OCI-LY3 (cell line): Measurements from ENCODE around the gene ARID1B.

Experiments
- H2AFZ ChIP-seq: fragments of 200-600, 300-600 bp; shearing (Covaris generic); 2 replicates; pipeline ENCODE4 v1.6.0; 2014; ENCODE audit warnings: antibody characterized with exemption, low read depth, low read length
- H3K27ac ChIP-seq: fragments of 200-600, 300-600 bp; sonication (generic); 2 replicates; pipeline ENCODE4 v1.5.1; 2014; ENCODE audit warnings: mild to moderate bottlenecking, low read length, moderate library complexity, mixed read lengths
- H3K27me3 ChIP-seq: fragments of 200-600, 300-600 bp; sonication (generic); 2 replicates; pipeline ENCODE4 v1.6.1; 2014; ENCODE audit warnings: low read depth, low read length, mixed read lengths
- H3K36me3 ChIP-seq: fragments of 200-600, 300-600 bp; sonication (generic); replicated peaks from 2 replicates; pipeline ENCODE3; 2014; ENCODE audit warnings: low read depth, low read length, mixed read lengths
- H3K4me1 ChIP-seq: fragments of 300-600, 200-600 bp; sonication (generic); 2 replicates; pipeline ENCODE4 v1.6.1; 2014; ENCODE audit warnings: low read length, mixed read lengths
- H3K4me2 ChIP-seq: fragments of 200-600, 300-600 bp; sonication (generic); 2 replicates; pipeline ENCODE4 v1.6.1; 2014; ENCODE audit warnings: low read length, mixed read lengths
- H3K4me3 ChIP-seq: fragments of 300-600, 200-600 bp; sonication (generic); 2 replicates; pipeline ENCODE4 v1.5.1; 2014; ENCODE audit warnings: antibody characterized with exemption, mild to moderate bottlenecking, low read length, moderate library complexity
- H3K79me2 ChIP-seq: fragments of 300-600, 200-600 bp; shearing (Covaris generic); 2 replicates; pipeline ENCODE4 v1.6.1; 2014; ENCODE audit warnings: mild to moderate bottlenecking, low read length, mixed read lengths
- H3K9ac ChIP-seq: fragments of 300-600, 200-600 bp; shearing (Covaris generic); 2 replicates; pipeline ENCODE4 v1.6.0; 2014; ENCODE audit warnings: mild to moderate bottlenecking, low read length, moderate library complexity
- H3K9me3 ChIP-seq: fragments of 200-600, 300-600 bp; shearing (Covaris generic); 2 replicates; pipeline ENCODE4 v1.6.1; 2014; ENCODE audit warnings: low read length, mixed read lengths; ENCODE audit not compliant: insufficient read depth
- H4K20me1 ChIP-seq: fragments of 200-600, 300-600 bp; sonication (generic); 2 replicates; pipeline ENCODE4 v1.6.1; 2016; ENCODE audit warnings: low read length, mixed read lengths; ENCODE audit not compliant: insufficient read depth
- EZH2phosphoT487 ChIP-seq: fragments of 200-600 bp; shearing (Covaris generic); IDR thresholded peaks from 2 replicates; pipeline ENCODE4 v1.6.1; 2018; ENCODE audit warnings: antibody characterized with exemption, mixed run types, low read depth
- TF ChIP-seq, protein P1 (sequence below): fragments of 200-600, 300-600 bp; sonication (generic); IDR thresholded peaks from 2 replicates; pipeline ENCODE4 v1.5.1; 2014; ENCODE audit warnings: antibody characterized with exemption, low read length, low read depth

The ARID1B gene

DNA sequence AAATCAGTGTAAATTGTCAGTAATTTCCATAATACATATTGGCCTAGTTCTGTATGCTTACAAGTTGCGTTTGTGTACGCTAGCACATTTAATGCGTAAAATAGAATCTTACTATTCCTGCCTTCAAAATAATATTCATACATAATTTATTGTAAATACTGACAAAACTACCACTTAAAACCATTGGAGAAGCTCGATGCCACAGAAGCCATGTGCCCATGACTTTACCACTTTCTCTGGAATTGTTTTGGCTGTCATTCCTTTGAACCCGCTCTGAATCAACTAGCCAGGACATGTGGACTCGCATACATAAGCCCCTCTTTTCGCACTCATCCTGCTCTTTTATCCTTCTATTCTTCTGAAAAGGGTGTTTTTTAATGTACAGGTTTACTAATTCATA lies 394.6 kb downstream of the ARID1B start:
- no peak overlapping the region for H3K4me2 ChIP-seq
- H4K20me1 ChIP-seq, result no peaks in the 10 kb centered on the region
- no peak overlapping the region for H3K4me3 ChIP-seq
- no peaks in the 10 kb centered on the region for H3K4me1 ChIP-seq
- no peaks in the 10 kb centered on the region for H3K27me3 ChIP-seq
- no peaks in the 10 kb centered on the region for H3K9me3 ChIP-seq
- no peaks in the 10 kb centered on the region for H3K36me3 ChIP-seq
- H3K79me2 ChIP-seq, result no peaks in the 10 kb centered on the region
- no peak overlapping the region for H3K9ac ChIP-seq
- no peak overlapping the region for H2AFZ ChIP-seq
- no peak overlapping the region for H3K27ac ChIP-seq
- TF ChIP-seq EZH2phosphoT487, result no peak
- TF ChIP-seq, protein P1, sequence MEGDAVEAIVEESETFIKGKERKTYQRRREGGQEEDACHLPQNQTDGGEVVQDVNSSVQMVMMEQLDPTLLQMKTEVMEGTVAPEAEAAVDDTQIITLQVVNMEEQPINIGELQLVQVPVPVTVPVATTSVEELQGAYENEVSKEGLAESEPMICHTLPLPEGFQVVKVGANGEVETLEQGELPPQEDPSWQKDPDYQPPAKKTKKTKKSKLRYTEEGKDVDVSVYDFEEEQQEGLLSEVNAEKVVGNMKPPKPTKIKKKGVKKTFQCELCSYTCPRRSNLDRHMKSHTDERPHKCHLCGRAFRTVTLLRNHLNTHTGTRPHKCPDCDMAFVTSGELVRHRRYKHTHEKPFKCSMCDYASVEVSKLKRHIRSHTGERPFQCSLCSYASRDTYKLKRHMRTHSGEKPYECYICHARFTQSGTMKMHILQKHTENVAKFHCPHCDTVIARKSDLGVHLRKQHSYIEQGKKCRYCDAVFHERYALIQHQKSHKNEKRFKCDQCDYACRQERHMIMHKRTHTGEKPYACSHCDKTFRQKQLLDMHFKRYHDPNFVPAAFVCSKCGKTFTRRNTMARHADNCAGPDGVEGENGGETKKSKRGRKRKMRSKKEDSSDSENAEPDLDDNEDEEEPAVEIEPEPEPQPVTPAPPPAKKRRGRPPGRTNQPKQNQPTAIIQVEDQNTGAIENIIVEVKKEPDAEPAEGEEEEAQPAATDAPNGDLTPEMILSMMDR, result no peak

DNA sequence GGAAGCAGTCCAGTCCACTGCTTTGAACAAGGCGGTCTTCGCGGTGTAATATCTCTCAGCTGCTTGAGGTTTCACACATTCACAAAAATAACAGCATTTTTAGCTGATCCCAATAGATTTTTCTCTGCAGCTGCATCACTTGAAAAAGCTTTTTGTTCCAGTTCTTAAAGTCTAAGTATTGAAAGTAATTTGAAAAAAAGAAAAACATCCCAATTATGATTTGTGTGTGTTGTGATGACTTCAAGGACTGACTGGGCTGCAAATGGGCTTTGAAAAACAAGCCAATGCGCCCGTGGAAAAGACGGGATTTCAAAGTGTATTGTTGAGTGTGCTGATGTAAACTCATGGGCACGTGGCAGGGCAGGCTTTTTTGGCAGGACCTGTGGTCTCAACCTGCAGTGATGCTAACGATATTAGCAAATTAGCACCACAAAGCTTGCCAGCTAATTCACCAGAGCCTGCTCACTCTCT lies 395.1 kb downstream of the ARID1B start:
- Histone ChIP-seq H3K27me3 (no peaks in the 10 kb centered on the region), H2AFZ (no peak overlapping the region), H3K4me1 (no peaks in the 10 kb centered on the region), H3K9ac (no peak overlapping the region), H3K4me2 (no peak overlapping the region), H3K27ac (no peak overlapping the region), H3K9me3 (no peaks in the 10 kb centered on the region), H4K20me1 (no peaks in the 10 kb centered on the region), H3K4me3 (no peak overlapping the region), H3K36me3 (no peaks in the 10 kb centered on the region), H3K79me2 (no peaks in the 10 kb centered on the region)
- TF ChIP-seq, protein P1, result no peak
- no peak for TF ChIP-seq EZH2phosphoT487

DNA sequence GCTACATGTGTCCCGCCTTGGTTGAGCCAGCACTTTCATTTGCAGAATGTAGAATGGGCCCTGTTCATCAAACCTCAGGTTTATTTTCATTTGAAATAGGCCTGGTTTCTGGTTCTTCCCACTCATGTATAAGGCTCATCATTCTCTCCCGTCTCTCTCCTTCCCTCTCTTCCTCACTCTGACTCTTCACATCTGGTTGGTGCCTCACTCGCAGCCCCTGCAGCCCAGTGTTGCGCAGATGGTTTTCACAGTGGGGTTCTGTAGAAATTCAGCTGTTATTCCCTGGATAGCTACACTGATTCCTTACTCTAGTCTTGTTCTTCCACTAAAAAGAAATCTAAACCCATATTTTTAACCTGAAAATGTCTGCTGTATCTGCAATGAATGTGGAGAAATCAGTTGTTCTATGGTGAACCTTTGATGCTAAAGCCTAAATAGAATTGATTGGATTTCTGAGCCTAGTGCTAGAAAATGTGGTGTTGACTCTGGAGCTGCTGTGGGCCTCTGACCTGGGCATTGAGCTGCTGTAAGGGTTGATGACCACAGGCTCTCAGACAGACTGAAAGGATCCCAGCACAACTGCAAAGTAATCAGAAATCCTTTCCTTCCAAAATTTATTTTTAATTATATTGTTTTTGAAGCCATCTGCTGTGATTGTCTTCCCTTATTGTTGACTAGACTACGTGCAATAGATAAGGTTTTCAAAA lies 395.8 kb downstream of the ARID1B start:
- H3K27ac ChIP-seq, result no peak overlapping the region
- no peak overlapping the region for H2AFZ ChIP-seq
- H3K36me3 ChIP-seq, result no peaks in the 10 kb centered on the region
- H3K27me3 ChIP-seq, result no peaks in the 10 kb centered on the region
- H3K79me2 ChIP-seq, result no peaks in the 10 kb centered on the region
- H3K9ac ChIP-seq, result no peak overlapping the region
- H4K20me1 ChIP-seq, result no peaks in the 10 kb centered on the region
- H3K9me3 ChIP-seq, result no peaks in the 10 kb centered on the region
- no peak for TF ChIP-seq EZH2phosphoT487
- TF ChIP-seq, protein P1, result no peak
- H3K4me3 ChIP-seq, result no peak overlapping the region
- H3K4me2 ChIP-seq, result no peak overlapping the region
- H3K4me1 ChIP-seq, result no peaks in the 10 kb centered on the region

DNA sequence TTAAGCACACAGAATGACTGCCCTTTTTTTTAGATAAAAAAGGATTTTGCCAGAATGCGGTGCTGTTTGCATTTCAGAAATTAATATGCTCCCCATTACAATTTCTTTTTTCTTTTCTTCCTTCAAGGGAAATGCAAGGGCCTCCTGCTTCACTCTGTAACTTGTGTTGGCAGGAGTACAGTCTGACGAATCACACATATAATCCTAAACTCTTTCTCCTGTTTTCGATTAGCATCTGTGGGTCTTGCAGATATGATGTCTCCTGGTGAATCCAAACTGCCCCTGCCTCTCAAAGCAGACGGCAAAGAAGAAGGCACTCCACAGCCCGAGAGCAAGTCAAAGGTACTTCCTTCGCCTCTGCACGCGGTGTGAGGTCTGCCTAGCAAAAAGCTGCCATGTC lies 396.6 kb downstream of the ARID1B start:
- Histone ChIP-seq H3K4me2 (no peak overlapping the region), H3K27ac (no peak overlapping the region), H3K4me1 (no peaks in the 10 kb centered on the region), H3K4me3 (no peak overlapping the region), H3K9me3 (no peaks in the 10 kb centered on the region), H3K36me3 (no peaks in the 10 kb centered on the region), H3K27me3 (no peaks in the 10 kb centered on the region), H4K20me1 (no peaks in the 10 kb centered on the region), H3K9ac (no peak overlapping the region), H2AFZ (no peak overlapping the region), H3K79me2 (no peaks in the 10 kb centered on the region)
- TF ChIP-seq, protein P1, result no peak
- TF ChIP-seq EZH2phosphoT487, result no peak
